DMS53 treated with DMSO at 0.1 percent for 48 hours (cell line): ENCODE measurements around the gene CTNNAL1.
"Not testable (repeated sequence)": the region's sequence is repeated elsewhere in the genome, so short reads cannot be mapped to it uniquely, and the experiment has no call there.

Experiments used
- DNase-seq: peaks from one replicate; lab custom pipeline; 2025; ENCODE audit not compliant: unreplicated experiment; lab: John Stamatoyannopoulos, UW

Gene CTNNAL1

DNA sequence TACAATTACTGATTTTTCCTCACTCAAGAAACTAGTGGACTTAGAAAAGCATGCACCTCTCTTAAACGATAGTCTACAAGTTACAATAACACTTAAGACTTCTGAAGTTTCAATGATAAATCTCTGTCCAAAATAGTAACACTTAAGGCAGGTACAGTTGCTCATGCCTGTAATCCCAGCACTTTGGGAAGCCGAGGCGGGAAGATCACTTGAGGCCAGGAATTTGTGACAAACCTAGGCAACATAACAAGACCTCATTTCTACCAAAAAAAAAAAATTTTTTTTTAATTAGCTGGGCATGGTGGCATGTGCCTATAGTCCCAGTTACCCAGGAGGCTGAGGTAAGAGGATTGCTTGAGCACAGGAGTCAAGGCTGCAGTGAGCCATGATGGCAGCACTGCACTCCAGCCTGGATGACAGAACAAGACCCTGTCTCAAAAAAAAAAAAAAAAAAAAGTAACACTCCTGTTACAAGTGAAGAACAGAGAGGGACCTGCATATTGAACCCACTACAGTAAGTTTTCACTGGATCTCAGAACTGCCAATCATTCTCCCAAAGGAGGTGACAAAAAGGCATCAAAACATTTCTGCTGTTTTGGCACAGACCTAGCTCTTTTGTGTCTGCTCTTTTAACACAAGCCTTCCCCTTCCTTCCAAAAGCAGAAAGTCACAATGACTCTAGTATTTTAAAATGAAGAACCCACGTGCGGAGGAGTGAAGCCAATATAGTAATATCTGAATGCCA lies 75.6 kb downstream of the CTNNAL1 start:
- DNase-seq: no peak

DNA sequence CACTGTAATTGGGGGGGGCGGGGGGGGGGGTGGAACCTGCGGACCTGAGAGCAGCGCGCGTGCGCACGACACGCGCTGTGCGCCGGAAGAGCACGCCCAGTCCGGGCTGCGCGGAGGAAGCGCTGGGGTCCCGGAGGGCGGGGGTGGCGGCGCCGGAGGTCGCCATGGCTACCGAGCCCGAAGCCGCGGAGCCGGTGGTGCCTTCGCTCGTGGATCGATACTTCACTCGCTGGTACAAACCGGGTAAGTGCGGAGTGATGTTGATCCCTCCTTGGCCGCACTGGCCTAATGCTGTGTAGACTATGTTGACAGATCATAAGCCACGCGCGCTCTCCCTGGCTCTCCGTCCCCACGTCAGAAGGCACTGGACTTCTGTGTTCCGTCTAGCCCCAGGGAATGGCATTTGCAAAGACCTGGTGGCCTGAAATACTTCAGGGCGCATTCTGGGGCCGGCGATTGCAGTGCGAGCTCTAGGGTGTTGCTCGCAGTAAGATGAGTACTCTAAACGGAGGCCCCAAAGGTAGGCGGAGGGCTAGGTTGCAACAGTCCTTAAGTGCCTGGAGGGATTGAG lies 78.9 kb downstream of the CTNNAL1 start, which contains the start of gene ABITRAM:
ABITRAM (plus strand) TSS at position 78 of the 571 bp plus-strand sequence; CDS start at position 165, 87 bp downstream.
- DNase-seq: peak; percentile 30

GRCh38 chr9:108933718-108934322 lies 79.5 kb downstream of the CTNNAL1 start, which contains the start of gene ELP1:
TSS of gene ELP1 (minus strand) at chr9:108934124. CDS start at chr9:108931146, 2,978 bp downstream.
- DNase-seq: peak; percentile 72

DNA sequence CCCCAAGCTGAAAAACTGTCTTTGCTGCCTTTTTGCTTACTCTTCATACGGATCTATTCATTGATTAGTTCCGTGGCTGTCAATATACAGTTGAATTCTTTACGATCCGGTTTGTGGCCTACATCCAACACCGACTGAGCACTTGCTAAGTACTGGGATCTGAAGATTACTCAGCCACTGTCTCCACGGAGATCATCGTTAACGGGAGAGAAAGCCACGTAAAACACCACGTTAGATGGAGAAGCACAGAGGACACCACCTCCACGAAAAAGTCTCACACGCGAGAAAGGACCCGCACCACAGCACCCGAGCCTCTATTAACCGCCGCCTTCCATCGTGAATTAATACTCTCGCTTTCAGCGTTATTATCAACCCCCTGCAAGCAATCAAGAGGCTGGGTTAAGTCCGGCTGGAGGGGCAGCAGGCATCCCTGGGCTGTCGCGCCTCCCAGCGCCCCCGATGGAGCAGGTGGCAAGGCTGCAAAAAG lies 80.0 kb downstream of the CTNNAL1 start:
- no peak for DNase-seq

GRCh38 chr9:108928386-108928785 lies 84.9 kb downstream of the CTNNAL1 start:
- no peak for DNase-seq

- DNase-seq: no peak
Observed at GRCh38 chr9:108924466-108924865, 88.8 kb downstream of the CTNNAL1 start.

GRCh38 chr9:108921200-108921599 lies 92.1 kb downstream of the CTNNAL1 start:
- DNase-seq: no peak

- DNase-seq: not testable (repeated sequence)
Observed at GRCh38 chr9:108920401-108920800, 92.9 kb downstream of the CTNNAL1 start.

DNA sequence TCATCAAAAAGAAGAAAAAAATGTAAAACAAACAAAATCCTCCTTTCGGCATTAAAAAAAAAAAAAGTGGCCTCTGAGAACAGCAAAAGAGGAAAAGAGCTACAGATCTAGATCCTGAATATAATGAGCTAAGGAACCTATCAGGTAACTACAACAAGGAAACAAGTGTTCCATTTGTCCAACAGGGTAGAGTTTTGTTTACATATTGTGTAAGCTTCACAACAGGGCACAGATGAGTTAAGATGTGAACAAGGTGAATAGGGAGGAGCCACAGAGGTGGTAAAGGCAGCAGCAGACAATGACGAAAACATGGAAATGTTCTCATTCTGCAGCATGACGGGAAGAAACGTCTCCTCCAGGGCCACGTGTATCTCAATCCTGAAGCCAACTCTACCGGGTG lies 93.8 kb downstream of the CTNNAL1 start:
- no peak for DNase-seq

GRCh38 chr9:108913391-108913790 lies 99.9 kb downstream of the CTNNAL1 start:
- DNase-seq: no peak

DNA sequence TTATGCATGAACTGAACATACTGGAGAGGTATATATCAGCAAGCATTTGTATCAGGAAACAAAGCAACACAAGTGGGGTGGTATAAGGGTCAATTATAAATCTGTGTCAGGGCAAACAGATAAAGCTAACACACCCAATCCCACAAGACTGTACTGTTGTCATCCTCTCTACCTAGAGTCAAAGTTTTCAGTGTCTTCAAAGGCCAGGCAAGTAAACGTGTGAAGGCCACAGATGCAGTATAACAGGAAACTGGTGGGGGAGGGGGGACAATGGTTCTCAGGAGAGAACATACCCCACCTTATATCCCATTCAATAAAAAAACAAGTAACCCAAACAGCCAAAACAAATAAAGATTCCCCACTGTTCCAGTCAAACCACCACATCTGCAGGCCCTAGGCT lies 101.5 kb downstream of the CTNNAL1 start:
- no peak for DNase-seq

- no peak for DNase-seq
Observed at GRCh38 chr9:108910914-108911313, 102.4 kb downstream of the CTNNAL1 start.

DNA sequence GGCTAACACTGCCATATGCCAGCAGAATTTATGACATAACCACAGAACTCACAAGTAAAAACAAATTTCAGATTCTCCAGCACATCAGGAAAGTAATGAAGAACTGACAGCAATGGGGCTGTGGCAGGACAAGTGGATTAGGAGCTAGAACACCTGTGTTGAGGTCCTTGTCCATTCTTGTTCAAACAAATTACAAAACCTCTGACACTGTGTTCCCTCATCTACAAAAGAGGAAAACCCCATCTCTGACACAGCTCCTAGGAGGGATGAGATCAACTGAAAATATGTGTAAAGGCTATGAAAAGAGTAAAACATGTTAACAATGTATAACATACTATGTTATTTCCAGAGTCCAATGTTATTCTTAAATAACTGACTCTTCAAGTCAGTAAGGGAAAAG lies 102.9 kb downstream of the CTNNAL1 start:
- DNase-seq: no peak

DNA sequence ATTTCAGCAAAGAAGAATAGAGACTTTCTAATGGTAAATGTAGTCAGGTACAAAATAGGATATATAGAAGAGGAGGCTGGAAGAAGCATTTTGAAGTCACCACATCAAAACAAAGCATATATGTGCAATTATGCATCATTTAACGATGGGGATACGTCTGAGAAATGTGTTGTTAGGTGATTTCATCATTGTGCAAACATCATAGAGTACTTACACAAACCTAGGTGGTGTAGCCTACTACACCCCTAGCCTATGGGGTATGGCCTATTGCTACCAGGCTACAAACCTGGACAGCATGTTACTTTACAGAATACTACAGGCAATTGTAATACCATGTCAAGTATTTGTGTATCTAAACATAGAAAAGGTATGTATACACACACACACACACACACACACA lies 107.8 kb downstream of the CTNNAL1 start:
- DNase-seq: peak; percentile 23

DNA sequence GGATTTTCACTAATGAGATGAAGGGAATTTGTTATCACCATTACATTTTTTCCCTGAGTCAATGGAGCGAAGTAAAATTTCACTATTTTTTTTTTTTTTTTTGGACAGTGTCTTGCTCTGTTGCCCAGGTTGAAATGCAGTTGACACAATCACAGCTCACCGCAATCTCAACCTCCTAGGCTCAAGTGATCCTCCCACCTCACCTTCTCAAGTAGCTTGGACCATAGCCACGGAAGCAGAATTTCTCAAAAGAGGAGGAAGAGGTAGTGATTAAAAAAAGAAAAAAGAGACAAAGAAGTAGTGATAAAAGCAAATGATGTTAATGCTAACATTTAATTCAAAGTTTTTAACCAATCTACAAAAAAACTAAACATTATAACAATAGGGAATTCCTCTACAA lies 109.1 kb downstream of the CTNNAL1 start:
- no peak for DNase-seq

GRCh38 chr9:108903420-108904103 lies 109.7 kb downstream of the CTNNAL1 start:
- DNase-seq: peak; percentile 53

DNA sequence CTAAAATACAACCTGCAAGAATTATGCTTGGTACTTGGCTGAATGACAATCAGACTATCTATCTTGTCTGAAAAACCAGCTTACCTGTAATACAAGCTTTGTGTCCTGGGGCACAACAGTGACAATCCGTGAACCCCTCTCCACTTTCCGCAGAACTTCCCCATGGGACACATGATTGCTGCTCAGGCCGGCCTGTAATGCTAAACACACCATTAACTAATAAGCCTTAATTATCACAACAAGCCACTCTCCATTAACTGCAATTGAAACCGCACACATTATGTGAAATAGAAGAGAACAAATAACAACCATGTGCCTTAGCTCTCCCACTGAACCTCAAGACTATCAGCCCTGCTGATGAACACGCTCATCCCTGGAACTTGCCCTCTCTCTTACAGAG lies 113.1 kb downstream of the CTNNAL1 start:
- DNase-seq: no peak

- DNase-seq: not testable (repeated sequence)
Observed at GRCh38 chr9:108899023-108899695, 114.1 kb downstream of the CTNNAL1 start.

GRCh38 chr9:108897324-108898096 lies 115.8 kb downstream of the CTNNAL1 start:
- no peak for DNase-seq
